Amygdala (tissue), 56 donors: Measurements from ENCODE around the gene TMEM33.

Experiments
- DNase-seq, 56 donors: peaks; one replicate each; lab custom pipeline; 2025; lab: John Stamatoyannopoulos, UW

Gene TMEM33

GRCh38 chr4:41935652-41936021 lies 408 bp downstream of the TMEM33 start:
- no peak for DNase-seq

- no peak for DNase-seq
These were observed 3.9 kb downstream of the TMEM33 start for GRCh38 chr4:41939016-41939626.

GRCh38 chr4:41940834-41941233 lies 5.6 kb downstream of the TMEM33 start:
- no peak for DNase-seq

GRCh38 chr4:41943506-41943905 lies 8.3 kb downstream of the TMEM33 start:
- DNase-seq: no peak

- no peak for DNase-seq
These were observed 8.9 kb downstream of the TMEM33 start for GRCh38 chr4:41944089-41944488.

- DNase-seq: no peak
These were observed 14.3 kb downstream of the TMEM33 start for GRCh38 chr4:41949531-41949930.

- no peak for DNase-seq
These were observed 22.4 kb downstream of the TMEM33 start for GRCh38 chr4:41957634-41958033.

- no peak for DNase-seq
These were observed 27.9 kb downstream of the TMEM33 start for GRCh38 chr4:41963105-41963504.

- no peak for DNase-seq
These were observed 29.2 kb downstream of the TMEM33 start for GRCh38 chr4:41964401-41964800.

- DNase-seq: no peak
These were observed 32.2 kb downstream of the TMEM33 start for GRCh38 chr4:41967392-41967791.

GRCh38 chr4:41969671-41970070 lies 34.4 kb downstream of the TMEM33 start:
- no peak for DNase-seq

GRCh38 chr4:41975341-41975740 lies 40.1 kb downstream of the TMEM33 start:
- DNase-seq: no peak

- no peak for DNase-seq
These were observed 41.7 kb downstream of the TMEM33 start for GRCh38 chr4:41976775-41977516.

- no peak for DNase-seq
These were observed 42.5 kb downstream of the TMEM33 start for GRCh38 chr4:41977709-41978108.

- DNase-seq: no peak
These were observed 46.2 kb downstream of the TMEM33 start, which contains the start of gene DCAF4L1 for GRCh38 chr4:41981456-41981855. DCAF4L1 (plus strand) TSS chr4:41981756; CDS start chr4:41981793, 37 bp downstream.

- DNase-seq: no peak
These were observed 47.5 kb downstream of the TMEM33 start for GRCh38 chr4:41982716-41983115.

GRCh38 chr4:41985151-41985550 lies 49.9 kb downstream of the TMEM33 start:
- no peak for DNase-seq

- DNase-seq: no peak
These were observed 54.8 kb downstream of the TMEM33 start for GRCh38 chr4:41989994-41990364.

- DNase-seq: peak; percentile 66 to 98 (median 92)
These were observed 55.3 kb downstream of the TMEM33 start, which contains the start of gene SLC30A9 for GRCh38 chr4:41990365-41991111. SLC30A9 (plus strand) TSS chr4:41990530; CDS start chr4:41990652, 122 bp downstream.

GRCh38 chr4:41991916-41992767 lies 56.9 kb downstream of the TMEM33 start:
- DNase-seq: no peak
